GM21528 (cell line): ENCODE results near the gene PLCB4.

ENCODE experiments used
- ATAC-seq: cut with Tn5 transposase; IDR thresholded peaks from one replicate; pipeline ENCODE4 v1.9.1; 2021; ENCODE audit warnings: mild to moderate bottlenecking, moderate library complexity; ENCODE audit not compliant: unreplicated experiment, low FRiP score

PLCB4 gene

DNA sequence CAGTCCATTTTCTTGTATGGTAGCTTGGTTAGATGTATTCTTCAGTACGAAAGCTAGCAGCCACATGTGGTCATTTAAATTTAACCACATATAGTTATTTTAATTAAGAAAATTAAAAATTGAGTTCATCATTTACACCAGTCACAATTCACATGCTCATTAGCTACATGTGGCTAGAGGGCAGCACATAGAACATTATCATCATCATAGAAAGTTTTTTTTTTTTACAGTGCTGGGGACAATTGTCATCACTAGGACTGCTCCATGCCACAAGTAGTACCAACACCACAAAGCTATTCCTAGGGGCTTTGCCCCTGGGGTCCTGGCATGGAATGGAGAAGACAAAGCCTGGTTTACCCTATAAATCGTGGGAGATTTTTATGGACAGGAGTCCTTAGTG, 30.5 kb downstream of the PLCB4 start:
- no peak for ATAC-seq

DNA sequence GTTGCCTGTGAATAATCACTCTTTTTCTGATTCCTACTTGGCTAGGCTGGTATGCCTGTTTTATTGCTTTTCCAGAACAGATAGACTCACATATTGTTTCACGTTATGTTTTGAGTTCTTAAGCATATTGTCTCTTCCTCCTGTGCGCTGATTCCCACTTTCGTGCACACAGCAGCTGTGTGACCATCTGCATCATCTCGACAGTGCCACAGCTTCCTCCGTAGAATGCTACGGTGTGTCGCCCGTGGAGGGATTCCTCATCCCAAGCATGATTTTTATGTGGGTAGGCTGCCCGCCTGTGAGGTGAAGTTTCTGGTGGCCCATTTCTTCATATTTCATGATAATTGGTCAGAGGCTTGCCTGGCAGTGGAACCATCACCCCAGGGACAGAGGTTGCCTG, 31.8 kb downstream of the PLCB4 start:
- no peak for ATAC-seq

DNA sequence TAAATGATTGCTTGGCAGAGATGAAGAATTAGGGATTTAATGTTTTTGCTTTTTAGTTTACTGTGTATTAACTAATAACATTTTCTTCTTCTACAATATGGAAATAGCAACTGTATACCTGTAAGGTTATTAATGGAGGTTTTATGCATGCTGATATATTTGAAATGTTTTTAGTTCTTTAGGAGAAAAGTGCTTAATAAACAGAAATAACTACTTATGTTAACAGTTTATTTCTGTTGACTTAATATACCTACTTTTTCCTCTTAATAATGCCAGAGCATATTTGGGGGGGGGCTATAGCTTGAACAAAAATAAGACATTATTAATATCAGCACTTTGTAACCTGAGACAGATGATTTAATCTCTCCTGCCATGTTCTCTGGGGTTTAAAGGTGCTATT, 33.6 kb downstream of the PLCB4 start:
- no peak for ATAC-seq

DNA sequence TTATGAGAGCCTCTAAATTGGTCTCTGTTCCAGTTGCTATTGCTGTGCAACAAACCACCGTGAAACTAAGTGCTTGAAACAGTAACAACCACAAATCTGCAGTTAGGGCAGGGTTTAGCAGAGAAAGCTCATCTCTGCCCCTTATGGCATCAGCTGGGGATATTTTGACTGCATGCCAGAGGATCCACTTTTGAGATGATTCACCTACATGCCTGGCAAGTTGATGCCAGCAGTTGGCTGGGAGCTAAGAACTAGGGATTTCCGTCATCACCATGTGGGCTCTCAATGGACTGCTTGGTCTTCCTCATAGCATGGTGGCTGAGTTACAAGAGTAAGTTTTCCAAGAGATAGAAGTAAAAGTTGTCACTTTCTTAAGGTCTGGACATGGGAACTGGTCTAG, 35.1 kb downstream of the PLCB4 start:
- no peak for ATAC-seq

DNA sequence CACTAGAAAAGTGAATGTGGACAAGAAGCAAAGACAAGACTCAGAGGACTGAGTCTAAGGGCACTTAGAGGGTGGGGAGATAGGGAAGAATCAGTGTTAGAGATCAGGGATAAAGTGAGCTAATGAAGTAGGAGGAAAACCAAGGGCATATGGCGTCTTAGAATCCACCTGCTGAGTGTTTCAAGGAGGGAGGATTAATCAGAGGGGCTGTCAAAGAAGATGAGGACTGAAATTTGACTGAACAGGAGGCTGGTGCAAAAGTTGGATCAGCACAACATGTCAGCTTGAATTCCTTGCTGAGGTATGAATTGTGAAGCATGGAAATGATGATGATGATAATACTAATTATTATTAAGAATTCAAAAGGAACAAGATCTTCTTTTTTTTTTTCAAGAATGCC, 39.4 kb downstream of the PLCB4 start:
- no peak for ATAC-seq

DNA sequence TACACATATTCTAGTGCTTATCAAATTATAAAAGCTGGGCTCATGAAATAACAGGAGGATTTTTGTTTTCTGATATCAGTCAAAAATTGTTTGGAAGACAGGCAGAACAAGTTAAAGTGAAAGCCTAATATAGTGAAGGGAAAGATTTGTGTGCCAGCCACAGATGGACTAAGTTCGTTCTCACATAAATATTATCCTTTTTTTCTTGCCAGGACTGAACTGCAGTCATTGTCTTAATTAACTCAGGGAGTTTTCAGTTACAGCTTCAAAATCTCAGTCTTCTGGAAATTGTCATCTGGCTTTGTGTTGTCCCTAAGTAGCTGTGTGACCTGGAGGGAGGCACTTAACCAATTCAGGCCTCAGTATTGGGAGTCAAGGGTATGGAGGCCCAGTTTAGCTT, 40.7 kb downstream of the PLCB4 start:
- no peak for ATAC-seq

DNA sequence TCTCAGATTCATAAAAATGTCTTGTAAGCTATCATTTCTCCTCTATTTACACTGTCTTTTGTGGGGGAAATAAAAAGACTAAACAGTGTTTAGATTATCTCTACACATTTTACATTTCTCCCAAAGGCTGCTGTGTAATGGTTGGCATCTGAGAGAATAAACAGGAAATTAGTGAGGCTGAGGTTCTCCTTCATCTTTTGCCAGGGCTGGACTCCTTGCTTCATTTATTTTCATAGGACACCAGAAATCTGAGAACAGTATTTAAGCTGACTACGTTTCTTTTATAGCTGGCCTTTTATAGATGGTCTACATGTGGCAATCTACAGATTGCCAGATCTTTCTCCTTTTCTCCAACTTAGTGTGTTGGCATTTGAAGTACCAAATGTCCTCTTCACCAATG, 41.5 kb downstream of the PLCB4 start:
- ATAC-seq = no peak

DNA sequence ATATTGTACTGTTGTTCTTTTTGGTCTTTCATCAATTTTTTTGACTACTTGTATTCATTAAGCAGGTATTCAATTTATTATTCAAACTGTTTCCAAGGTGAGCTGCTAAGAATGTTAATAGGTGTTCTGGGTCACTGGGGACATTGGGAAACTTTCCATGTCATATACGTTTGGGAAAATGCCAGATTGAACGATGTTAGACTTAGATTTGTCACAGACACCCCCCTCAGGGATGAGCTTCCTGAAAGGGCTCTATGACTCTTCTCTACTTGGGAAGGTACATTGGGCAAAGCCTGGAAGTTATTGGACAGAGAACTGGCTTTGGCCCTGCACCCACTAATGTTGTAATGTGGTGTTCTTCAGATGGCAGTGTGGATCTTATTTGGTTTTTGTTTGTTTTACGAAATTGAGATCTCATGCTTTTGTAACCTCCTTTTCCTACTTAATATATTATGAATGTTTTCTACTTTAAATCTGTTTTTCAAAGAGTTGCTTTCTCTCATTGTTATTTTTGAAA, 42.1 kb downstream of the PLCB4 start:
- no peak for ATAC-seq

DNA sequence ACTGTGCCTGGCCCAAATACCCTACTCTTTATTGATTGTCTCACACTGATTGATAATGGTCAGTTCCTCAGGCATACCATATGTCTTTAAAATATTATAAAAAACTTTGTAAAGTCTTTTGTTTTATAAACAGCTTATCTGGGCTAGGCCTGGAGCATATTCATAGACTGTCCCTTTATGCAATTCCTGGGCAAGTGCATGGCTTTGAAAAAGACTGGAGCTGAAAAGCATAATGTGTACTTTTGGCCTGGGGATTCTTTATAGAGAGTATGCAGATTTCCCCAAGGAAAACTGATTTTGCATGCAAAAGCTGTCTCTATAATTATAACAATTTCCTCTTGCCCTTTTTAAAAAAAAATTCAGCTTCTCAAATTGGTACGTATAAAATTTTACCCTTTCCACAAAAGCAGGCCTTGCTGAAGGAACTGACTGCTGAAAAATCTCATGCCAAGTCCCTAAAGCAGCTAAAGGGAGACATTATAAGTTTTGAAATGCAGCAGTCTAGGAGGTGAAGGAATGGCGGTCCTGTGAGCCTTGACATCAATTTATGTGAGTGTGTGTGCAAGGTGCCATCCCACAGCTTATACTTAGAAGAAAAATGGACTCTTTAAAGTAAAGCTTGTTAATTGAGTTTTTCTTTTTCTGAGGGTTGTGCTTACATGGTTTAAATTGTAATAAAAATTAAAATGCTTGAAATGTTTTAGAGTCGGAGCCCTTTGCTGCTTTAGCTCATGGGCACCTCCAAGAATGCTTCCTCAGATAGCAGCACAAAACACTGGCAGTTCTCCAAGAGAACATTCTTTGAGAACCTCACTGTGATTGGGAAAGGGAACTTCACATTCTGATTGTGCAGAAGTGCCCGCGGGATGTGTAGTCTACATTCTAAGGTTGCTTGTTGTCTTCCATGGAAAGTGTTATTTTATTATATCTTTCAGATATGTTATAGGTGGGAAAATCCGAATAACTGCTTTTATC, 43.9 kb downstream of the PLCB4 start:
- no peak for ATAC-seq

DNA sequence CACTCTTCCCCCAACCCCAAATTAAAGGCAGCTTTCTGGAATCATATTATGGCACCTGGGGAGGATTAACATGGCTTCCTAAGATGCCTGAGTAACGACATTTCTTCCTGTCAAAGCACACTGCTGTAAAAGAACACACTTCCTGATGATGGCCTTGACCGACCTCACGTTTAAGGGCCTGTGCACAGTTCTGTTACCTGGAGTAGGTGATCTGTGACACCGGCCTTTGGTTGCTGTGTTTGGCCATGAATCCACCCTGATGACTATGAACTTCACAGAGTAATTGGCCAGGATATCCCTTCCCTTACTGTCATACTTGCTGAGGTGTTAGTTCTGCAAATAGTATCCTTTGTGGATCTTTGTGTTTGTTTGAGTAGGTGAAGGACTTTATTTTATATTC, 45.8 kb downstream of the PLCB4 start:
- ATAC-seq = no peak

DNA sequence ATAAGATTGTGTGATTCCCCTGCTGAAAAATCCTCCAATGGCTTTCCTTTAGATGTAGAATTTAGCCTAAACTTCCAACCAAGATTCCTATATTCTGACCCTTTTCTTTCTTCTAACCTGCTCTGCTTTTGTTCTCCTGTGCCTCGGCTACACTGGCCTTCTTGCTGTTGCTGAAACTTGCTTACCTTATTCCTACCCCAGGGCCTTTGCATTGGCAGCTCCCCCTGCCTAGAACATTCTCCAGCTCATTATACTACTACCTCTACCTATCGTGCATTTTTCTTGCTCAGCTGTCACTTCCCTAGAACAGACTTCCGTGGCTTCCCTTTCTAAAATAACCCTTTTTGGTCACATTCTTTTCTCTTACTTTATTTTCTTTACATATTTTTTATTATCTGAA, 48.7 kb downstream of the PLCB4 start:
- no peak for ATAC-seq

DNA sequence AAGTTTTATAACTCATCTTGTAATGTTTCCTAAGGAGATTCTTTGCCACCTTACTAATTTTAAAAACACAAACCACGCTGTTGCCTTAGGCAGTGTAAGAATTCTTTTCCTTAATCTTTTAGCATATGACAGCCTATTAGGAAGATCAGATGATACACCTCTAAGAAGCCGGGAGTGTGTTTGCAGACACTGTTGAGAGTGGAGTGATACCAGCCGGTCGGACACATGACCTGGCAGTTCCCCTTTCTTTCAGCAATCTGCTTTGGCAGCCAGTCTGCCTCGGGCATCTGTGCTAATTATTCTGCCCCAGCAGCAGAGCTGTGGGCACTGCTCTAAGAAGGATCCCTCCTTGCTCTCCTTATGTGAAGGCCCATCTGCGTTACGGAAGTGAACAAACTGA, 50.9 kb downstream of the PLCB4 start:
- no peak for ATAC-seq

DNA sequence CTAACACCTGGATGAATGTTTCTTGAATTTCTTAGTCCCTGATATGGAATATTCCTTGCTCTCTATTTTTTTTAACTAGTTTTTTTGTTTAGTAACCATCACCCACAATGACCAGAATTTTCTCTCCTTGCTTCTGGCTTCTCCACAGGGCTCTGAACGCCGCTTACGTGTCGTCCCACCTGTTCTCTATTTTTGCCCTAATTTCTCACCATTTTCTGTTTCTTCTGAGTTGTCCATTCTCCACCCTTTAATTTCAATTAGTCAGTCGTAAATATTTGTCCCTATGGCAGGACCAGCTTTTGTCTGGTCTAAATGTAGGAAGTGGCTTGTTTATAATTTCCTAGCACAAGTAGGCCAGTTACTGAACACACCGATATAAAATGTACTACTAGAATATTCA, 52.3 kb downstream of the PLCB4 start:
- no peak for ATAC-seq

DNA sequence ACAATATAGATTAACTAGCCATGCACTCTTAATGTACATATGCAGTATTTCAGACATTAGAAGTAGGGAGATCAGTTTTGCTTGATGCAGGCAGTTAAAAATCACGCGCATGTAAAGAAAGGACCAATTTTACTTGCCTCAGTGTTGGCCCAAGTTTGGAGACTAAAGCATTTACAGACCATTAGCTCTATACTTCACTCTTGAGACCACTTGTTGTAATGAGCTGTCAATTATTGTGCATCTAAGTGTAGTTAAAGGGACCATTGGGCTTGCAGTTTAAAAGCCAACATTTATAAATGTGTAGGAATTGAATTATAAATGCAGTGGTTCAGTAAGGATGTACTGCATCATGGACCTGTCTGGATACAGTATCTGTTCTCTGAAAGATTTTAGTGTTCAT, 53.7 kb downstream of the PLCB4 start:
- no peak for ATAC-seq

DNA sequence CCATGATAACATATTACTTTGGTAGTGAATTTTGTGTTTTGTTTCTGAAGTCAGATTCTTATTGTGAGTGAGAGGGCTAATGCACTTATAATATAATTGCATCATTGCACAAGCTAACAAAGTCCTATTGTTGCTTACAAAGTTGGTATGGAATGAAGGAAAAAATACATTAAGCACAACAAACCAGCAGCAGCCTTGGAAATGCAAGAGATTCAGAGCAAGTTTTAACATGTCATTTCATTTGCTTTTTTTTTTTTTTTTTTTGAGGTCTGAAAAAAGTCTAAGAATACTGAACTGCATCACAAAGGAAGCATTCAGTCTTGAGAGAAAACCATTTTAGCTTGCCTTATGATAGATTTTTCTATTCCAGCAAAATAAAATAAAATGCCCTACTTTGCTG, 57.6 kb downstream of the PLCB4 start:
- no peak for ATAC-seq

DNA sequence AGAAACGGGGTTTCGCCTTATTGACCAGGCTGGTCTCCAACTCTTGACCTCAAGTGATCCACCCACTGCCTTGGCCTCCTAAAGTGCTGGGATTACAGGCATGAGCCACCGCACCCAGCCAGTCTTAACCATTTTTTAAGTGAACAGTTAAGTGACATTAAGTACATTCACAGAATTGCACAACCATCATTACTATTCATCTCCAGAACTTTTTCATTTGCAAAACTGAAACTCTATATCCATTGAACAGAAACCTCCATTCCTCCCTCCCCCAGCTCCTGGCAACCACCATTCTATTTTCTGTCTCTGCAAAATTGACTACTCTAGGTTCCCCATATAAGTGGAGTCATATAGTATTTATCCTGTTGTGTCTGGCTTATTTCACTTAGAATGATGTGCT, 59.7 kb downstream of the PLCB4 start:
- ATAC-seq = no peak

DNA sequence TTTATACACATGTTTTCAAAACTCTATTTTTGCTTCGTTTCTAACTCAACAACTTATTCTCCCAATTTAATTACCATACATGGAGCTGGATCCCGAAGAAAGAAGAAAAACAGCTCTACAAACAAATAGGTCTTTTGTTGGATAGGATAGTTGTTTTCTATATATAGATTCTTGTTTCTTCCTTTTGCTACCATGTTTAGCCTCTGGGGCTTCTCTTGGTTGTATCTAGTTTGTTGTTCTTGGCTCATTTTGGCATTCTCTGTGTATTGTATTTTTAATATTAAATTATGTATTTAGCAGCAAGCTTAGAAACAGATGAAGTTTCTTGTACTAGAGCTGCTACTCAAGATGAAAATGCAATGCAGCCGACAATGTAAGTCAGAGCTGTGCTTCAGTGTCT, 60.9 kb downstream of the PLCB4 start:
- ATAC-seq = no peak

DNA sequence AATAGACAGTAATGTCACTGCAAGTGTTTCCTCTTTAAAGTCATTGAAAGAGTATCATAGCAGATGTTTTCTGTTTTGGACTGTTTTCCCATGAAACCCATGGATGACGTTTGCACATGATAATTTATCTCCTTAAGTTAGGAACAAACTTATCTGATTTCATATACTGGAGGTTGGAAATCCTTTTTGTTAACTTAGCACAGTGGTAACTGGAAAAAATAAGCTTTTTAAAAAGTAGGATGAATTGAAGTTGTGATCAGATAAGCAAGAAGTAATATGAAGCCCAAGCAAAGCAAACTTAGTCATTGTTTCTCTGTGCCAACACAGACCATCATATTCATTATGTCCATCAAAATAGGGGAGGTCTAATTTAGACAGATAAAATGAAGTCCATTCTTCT, 61.6 kb downstream of the PLCB4 start:
- ATAC-seq = no peak

DNA sequence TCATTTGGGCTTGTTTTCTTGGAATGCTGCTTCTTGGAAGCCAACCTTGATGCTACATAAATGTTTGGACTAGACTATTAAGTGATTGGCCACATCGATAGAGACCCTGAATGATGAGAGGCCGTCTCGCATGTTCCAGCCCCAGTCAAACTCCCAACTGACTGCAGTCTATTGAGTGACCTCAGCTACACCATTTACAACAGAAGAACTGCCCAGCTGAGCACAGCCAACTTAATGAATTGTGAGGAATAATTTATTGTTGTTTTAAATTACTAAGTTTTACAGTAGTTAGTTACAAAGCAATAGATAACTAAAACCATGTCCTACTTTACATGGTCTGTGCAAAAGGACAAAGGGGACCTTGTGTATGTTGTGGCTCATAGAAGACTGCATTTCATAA, 63.0 kb downstream of the PLCB4 start:
- ATAC-seq = no peak

DNA sequence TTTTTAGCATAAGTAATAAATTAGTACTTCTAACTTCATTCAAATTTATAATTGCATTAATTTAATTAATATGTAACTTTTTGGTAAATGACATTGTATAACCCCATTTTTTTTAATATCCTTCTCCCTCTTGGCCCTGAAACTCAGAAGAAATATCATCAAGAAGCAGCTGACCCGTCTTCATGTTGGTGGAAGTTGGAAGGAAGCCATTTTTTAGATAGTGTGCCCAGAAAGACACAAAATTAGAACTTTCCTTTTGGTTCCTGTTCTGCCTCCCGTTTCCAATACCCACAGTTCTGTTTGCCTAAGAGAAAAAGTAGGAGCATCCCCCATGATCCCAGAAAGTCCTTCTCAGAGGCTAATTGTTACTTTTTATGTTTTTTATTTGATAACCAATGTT, 65.5 kb downstream of the PLCB4 start:
- ATAC-seq = no peak

DNA sequence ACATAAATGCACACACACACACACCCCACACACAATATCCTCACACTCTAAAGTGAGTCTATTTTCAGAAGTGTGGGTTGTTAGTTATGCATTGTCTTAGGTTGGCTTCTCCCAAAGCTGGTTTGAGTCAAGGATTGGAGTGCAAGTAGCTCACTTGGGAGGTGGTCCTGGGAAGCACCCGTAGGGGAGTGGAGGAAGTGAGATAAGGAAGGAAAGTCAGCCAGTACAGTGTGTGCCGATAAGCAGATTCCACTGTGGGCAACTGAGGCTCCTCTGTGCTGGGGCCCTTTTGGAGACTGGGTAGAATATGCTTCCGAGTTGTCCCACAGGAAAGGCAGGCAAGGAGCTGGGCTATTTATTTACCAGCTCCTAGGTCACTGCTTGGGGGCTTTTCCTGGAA, 67.2 kb downstream of the PLCB4 start:
- ATAC-seq = no peak

DNA sequence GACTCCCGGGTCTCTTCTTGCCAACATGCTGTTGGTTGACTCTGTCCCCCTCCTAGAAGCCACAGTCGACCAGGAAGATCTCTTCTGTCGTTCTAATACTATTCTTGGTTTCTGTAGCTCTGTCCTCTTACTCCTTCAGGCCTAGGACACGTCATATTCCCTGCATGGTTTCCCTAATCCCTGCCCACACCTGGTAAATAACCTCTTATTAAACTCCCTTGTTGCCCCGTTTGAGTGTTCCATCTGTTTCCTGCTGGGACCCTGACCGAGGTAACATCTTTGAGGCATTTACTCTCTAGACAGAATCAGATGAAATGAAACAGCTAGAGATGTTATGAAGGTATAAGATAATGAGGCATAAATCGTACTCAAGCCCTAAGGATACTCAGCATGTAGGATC, 68.1 kb downstream of the PLCB4 start:
- no peak for ATAC-seq
